HG03060 (cell line): ENCODE results near the gene TRMT61A.

Experiments
- ATAC-seq: cut with Tn5 transposase; IDR thresholded peaks from one replicate; pipeline ENCODE4 v1.9.1; 2021; ENCODE audit warnings: low read depth, moderate number of reproducible peaks; ENCODE audit not compliant: unreplicated experiment

Gene TRMT61A

GRCh38 chr14:103561381-103562178, 32.6 kb downstream of the TRMT61A start:
- ATAC-seq, result no peak

- no peak for ATAC-seq
Observed at GRCh38 chr14:103562179-103562428, 33.1 kb downstream of the TRMT61A start.

- ATAC-seq, result no peak
Observed at GRCh38 chr14:103562429-103563225, 33.6 kb downstream of the TRMT61A start, which contains the start of the genes BAG5 and COA8. Gene BAG5 (minus strand): TSS chr14:103562657. CDS start chr14:103561164, 1,493 bp downstream. Gene COA8 (plus strand): TSS chr14:103562960. CDS start chr14:103563002, 42 bp downstream.

GRCh38 chr14:103563226-103563620, 34.2 kb downstream of the TRMT61A start:
- ATAC-seq, result no peak

- ATAC-seq, result no peak
Observed at GRCh38 chr14:103563844-103564505, 35.0 kb downstream of the TRMT61A start.

- ATAC-seq, result no peak
Observed at GRCh38 chr14:103568952-103569351, 40.0 kb downstream of the TRMT61A start.

GRCh38 chr14:103569408-103569807, 40.4 kb downstream of the TRMT61A start:
- ATAC-seq, result no peak

GRCh38 chr14:103574104-103574503, 45.1 kb downstream of the TRMT61A start:
- ATAC-seq, result no peak

- ATAC-seq, result no peak
Observed at GRCh38 chr14:103574707-103575285, 45.8 kb downstream of the TRMT61A start.

- ATAC-seq, result no peak
Observed at GRCh38 chr14:103576371-103577024, 47.5 kb downstream of the TRMT61A start.

- ATAC-seq, result no peak
Observed at GRCh38 chr14:103578401-103579075, 49.5 kb downstream of the TRMT61A start.

GRCh38 chr14:103581206-103581605, 52.2 kb downstream of the TRMT61A start:
- no peak for ATAC-seq

- no peak for ATAC-seq
Observed at GRCh38 chr14:103581954-103582703, 53.1 kb downstream of the TRMT61A start.

GRCh38 chr14:103584326-103584915, 55.4 kb downstream of the TRMT61A start:
- ATAC-seq, result no peak
